ENCODE measurements around the gene OSGIN1. TPM values are rescaled to one million over a fixed set of nuclear protein-coding genes. Genes with fewer than 3 reads are reported as not detected.

OSGIN1 gene
- total and polyA plus RNA-seq, 2 of the 8 experiments (the other 6 are each of a cell fraction or from before 2014, with no cell fraction given), result 0.58 to 0.76 TPM

GRCh38 chr16:83930730-83931500, 22.1 kb upstream of the OSGIN1 start (continued):
- TF ChIP-seq CTCF (IDR thresholded peaks at IDR 0.05; ENCODE audit: control extremely low read depth in 1 of 3, insufficient read depth in 1 of 3, low read depth in 1 of 3, low read length in 3 of 3), result no peak
- no peak for TF ChIP-seq NANOG (IDR thresholded peaks at IDR 0.05; ENCODE audit: insufficient read depth, low read depth, low read length, poor library complexity, severe bottlenecking)

Data from H1 (cell line).